ENCODE data around the gene ATG4B. TPM values are rescaled to one million over a fixed set of nuclear protein-coding genes. Genes with fewer than 3 reads are reported as not detected.

The ATG4B gene
- total and polyA plus RNA-seq, 9 of the 15 experiments (the other 6 are each of a cell fraction or from before 2014, with no cell fraction given): 5.9 to 58.8 (median 35.6) TPM

DNA sequence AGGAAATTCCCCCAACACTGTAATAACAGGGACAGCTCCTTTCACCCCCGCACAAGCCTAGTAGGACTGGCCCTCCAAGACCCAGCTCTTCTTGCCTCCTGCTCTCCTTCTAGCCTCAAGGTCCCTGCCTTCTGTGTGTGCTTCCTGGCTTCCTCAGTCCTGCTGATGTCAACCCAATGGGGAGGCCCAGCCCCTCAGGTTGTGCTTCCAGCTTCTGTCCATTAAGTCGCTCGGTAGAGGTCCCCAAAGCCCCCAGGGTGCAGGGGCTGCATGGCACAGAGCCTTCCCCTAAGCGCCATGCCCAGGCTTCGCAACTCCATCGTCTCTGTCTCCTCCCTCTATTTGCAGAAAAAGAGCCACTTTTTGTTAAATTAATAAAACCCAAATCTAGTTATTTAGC is 39.9 kb upstream of the ATG4B start (continued):
- TF ChIP-seq, protein P1, sequence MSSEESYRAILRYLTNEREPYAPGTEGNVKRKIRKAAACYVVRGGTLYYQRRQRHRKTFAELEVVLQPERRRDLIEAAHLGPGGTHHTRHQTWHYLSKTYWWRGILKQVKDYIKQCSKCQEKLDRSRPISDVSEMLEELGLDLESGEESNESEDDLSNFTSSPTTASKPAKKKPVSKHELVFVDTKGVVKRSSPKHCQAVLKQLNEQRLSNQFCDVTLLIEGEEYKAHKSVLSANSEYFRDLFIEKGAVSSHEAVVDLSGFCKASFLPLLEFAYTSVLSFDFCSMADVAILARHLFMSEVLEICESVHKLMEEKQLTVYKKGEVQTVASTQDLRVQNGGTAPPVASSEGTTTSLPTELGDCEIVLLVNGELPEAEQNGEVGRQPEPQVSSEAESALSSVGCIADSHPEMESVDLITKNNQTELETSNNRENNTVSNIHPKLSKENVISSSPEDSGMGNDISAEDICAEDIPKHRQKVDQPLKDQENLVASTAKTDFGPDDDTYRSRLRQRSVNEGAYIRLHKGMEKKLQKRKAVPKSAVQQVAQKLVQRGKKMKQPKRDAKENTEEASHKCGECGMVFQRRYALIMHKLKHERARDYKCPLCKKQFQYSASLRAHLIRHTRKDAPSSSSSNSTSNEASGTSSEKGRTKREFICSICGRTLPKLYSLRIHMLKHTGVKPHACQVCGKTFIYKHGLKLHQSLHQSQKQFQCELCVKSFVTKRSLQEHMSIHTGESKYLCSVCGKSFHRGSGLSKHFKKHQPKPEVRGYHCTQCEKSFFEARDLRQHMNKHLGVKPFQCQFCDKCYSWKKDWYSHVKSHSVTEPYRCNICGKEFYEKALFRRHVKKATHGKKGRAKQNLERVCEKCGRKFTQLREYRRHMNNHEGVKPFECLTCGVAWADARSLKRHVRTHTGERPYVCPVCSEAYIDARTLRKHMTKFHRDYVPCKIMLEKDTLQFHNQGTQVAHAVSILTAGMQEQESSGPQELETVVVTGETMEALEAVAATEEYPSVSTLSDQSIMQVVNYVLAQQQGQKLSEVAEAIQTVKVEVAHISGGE (CRISPR knock-in tag; IDR thresholded peaks at IDR 0.05): no peak

DNA sequence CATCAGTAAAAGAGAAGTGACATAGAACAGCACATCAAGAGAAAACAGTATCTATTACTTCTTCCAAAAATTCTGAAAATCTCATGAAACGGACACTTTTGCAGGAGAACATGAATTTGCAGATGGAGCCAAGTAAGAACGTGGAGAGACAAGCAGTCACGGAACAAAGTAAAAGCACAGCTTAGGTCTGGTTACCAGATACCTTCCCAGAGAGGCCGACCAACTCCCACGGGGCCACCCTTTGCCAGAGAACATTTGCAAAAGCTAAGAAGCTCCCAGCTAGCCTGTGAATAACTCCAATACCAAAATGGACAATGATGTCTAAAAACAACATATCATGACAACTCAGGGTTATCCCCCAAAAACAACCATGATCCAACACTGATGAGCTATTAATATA is 39.4 kb upstream of the ATG4B start:
- Histone ChIP-seq H3K79me2 (ENCODE audit: control insufficient read depth, insufficient read depth, low read length) (no peaks in the 10 kb centered on the region), H3K4me3 (no peak overlapping the region), H4K20me1 (replicated peaks; ENCODE audit: control insufficient read depth, insufficient read depth, low read length) (no peaks in the 10 kb centered on the region), H3K9me1 (ENCODE audit: control insufficient read depth, insufficient read depth, low read length) (no peaks in the 10 kb centered on the region), H3K36me3 (ENCODE audit: control insufficient read depth, insufficient read depth, low read length) (peaks cover 63% of the 10 kb centered on the region; the same call in 2 of the 3 replicates), H3K4me2 (ENCODE audit: insufficient read depth, low read length) (no peak overlapping the region), H3K9ac (ENCODE audit: insufficient read depth in 1 of 2, low read depth in 2 of 2, low read length in 2 of 2) (no peak overlapping the region), H3K4me1 (replicated peaks in 1 of 2; ENCODE audit: control insufficient read depth in 2 of 2, insufficient read depth in 2 of 2, low read length in 2 of 2) (no peaks in the 10 kb centered on the region), H2AFZ (ENCODE audit: low read depth, low read length) (no peak overlapping the region), H3K9me3 (replicated peaks; ENCODE audit: control insufficient read depth, insufficient read depth, low read depth, low read length) (no peaks in the 10 kb centered on the region), H3K27me3 (ENCODE audit: control insufficient read depth in 2 of 2, insufficient read depth in 2 of 2, low read length in 2 of 2) (no peaks in the 10 kb centered on the region), H3K27ac (ENCODE audit: extremely low read depth, low read depth, low read length) (no peak overlapping the region)
- DNase-seq (ENCODE audit: extremely low read depth in 1 of 4, low spot score in 3 of 4): no peak
- in situ Hi-C loops (cut with MboI) (no loop called here), intact Hi-C loops (cut with micrococcal nuclease) (no loop called here)
- no TSS peak for BruUV-seq (replicated peaks)
- no peak for TF ChIP-seq ZNF41 (CRISPR knock-in tag; conservative IDR thresholded peaks at IDR 0.05)
- TF ChIP-seq SAFB2 (IDR thresholded peaks at IDR 0.05; ENCODE audit: borderline replicate concordance, low read depth, low read length, severe bottlenecking): no peak
- TF ChIP-seq ZNF586 (CRISPR knock-in tag; conservative IDR thresholded peaks at IDR 0.05): no peak
- TF ChIP-seq KLF10 (CRISPR knock-in tag; IDR thresholded peaks at IDR 0.05): no peak
- TF ChIP-seq ZNF583 (CRISPR knock-in tag; IDR thresholded peaks at IDR 0.05): no peak
- TF ChIP-seq ZNF316 (IDR thresholded peaks at IDR 0.05): no peak
- TF ChIP-seq SRSF7 (optimal IDR thresholded peaks at IDR 0.05; ENCODE audit: low read depth, low read length): no peak
- TF ChIP-seq, protein P2, sequence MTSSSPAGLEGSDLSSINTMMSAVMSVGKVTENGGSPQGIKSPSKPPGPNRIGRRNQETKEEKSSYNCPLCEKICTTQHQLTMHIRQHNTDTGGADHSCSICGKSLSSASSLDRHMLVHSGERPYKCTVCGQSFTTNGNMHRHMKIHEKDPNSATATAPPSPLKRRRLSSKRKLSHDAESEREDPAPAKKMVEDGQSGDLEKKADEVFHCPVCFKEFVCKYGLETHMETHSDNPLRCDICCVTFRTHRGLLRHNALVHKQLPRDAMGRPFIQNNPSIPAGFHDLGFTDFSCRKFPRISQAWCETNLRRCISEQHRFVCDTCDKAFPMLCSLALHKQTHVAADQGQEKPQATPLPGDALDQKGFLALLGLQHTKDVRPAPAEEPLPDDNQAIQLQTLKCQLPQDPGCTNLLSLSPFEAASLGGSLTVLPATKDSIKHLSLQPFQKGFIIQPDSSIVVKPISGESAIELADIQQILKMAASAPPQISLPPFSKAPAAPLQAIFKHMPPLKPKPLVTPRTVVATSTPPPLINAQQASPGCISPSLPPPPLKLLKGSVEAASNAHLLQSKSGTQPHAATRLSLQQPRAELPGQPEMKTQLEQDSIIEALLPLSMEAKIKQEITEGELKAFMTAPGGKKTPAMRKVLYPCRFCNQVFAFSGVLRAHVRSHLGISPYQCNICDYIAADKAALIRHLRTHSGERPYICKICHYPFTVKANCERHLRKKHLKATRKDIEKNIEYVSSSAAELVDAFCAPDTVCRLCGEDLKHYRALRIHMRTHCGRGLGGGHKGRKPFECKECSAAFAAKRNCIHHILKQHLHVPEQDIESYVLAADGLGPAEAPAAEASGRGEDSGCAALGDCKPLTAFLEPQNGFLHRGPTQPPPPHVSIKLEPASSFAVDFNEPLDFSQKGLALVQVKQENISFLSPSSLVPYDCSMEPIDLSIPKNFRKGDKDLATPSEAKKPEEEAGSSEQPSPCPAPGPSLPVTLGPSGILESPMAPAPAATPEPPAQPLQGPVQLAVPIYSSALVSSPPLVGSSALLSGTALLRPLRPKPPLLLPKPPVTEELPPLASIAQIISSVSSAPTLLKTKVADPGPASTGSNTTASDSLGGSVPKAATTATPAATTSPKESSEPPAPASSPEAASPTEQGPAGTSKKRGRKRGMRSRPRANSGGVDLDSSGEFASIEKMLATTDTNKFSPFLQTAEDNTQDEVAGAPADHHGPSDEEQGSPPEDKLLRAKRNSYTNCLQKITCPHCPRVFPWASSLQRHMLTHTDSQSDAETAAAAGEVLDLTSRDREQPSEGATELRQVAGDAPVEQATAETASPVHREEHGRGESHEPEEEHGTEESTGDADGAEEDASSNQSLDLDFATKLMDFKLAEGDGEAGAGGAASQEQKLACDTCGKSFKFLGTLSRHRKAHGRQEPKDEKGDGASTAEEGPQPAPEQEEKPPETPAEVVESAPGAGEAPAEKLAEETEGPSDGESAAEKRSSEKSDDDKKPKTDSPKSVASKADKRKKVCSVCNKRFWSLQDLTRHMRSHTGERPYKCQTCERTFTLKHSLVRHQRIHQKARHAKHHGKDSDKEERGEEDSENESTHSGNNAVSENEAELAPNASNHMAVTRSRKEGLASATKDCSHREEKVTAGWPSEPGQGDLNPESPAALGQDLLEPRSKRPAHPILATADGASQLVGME (CRISPR knock-in tag; IDR thresholded peaks at IDR 0.05): no peak
- TF ChIP-seq ZNF197 (CRISPR knock-in tag; IDR thresholded peaks at IDR 0.05; ENCODE audit: low read depth): no peak
- ChIA-PET CTCF (ENCODE audit: low intra/inter-chr PET ratio) (no interaction called here), POLR2A (no interaction called here)
- ATAC-seq: no peak
- 85% methylated on average over 5 of the region's 5 CpGs for WGBS (ENCODE audit: insufficient coverage, low coverage, missing lambda C conversion rate)
- no peak for FAIRE-seq
